ENCODE measurements around the gene FSTL5.

FSTL5 gene

DNA sequence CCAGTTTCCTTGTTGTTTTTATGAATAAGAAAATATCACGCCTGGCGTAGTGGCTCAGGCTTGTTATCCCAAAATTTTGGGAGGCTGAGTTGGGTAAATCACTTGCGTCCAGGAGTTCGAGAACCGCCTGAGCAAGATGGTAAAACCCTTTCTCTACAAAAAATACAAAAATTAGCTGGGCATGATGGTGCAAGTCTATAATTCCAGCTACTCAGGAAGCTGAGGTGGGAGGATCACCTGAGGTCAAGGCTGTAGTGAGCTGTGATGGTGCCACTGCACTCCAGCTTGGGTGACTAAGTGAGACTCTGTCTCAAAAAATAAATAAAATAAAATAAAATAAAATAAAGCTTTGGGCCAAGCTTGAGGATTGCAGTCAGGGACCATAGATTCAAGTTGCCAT is 827.2 kb downstream of the FSTL5 start:
- DNase-seq (ENCODE audit: low spot score) = no peak
- TF ChIP-seq CTCF (IDR thresholded peaks at IDR 0.05; ENCODE audit: extremely low read depth, missing control alignments) = no peak

GRCh38 chr4:161336016-161336530 is 827.7 kb downstream of the FSTL5 start:
- no peak for DNase-seq (ENCODE audit: low spot score)
- no peak for TF ChIP-seq CTCF (IDR thresholded peaks at IDR 0.05; ENCODE audit: extremely low read depth, missing control alignments)

Measured in GM20000 (cell line).